ENCODE measurements around the gene ZFPL1.
A peak's percentile ranks its signal among the peaks of the same experiment; 100 is the strongest.
"Not testable (repeated sequence)": the region's sequence is repeated elsewhere in the genome, so short reads cannot be mapped to it uniquely, and the experiment has no call there.

Gene ZFPL1

DNA sequence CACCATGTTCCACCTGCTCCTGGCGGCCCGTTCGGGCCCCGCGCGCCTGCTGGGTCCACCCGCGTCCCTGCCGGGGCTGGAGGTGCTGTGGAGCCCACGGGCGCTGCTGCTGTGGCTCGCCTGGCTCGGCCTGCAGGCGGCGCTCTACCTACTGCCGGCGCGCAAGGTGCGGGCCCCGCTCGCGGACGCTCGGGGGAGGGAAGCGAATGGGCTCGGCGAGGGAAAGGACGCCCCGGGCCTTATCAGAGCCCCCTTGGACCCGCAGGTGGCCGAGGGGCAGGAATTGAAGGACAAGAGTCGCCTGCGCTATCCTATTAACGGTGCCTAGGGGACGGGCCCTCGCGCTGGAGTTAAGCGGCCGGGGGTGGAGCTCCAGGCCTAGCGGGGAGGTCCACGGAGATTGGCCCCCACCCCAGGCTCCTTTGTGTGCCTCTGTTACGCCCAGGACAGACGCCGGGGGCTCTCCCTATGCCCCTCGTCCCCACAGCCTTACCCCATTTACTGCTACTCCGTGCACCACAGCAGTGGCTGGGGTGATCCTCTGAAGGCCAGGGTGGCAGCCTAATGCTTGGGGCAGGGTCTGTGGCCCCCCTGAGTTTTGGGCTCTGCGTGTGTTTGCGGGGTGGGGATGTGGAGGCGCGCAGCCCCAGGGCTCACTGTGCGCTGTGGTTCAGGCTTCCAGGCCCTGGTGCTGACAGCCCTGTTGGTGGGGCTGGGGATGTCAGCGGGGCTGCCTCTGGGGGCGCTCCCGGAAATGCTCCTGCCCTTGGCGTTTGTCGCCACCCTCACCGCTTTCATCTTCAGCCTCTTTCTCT lies 28.7 kb downstream of the ZFPL1 start:
- peaks cover 58% of the 10 kb centered on the region for H3K4me1 Mint-ChIP-seq (ENCODE audit: low read depth)
- no peaks in the 10 kb centered on the region for H3K9me3 Mint-ChIP-seq
- peak overlapping the region; percentile 83 for H3K27ac Mint-ChIP-seq
- H3K27me3 Mint-ChIP-seq: no peaks in the 10 kb centered on the region
- peaks cover 20% of the 10 kb centered on the region for H3K36me3 Mint-ChIP-seq (ENCODE audit: low read depth)
- peak overlapping the region; percentile 84 for H3K4me3 Mint-ChIP-seq

DNA sequence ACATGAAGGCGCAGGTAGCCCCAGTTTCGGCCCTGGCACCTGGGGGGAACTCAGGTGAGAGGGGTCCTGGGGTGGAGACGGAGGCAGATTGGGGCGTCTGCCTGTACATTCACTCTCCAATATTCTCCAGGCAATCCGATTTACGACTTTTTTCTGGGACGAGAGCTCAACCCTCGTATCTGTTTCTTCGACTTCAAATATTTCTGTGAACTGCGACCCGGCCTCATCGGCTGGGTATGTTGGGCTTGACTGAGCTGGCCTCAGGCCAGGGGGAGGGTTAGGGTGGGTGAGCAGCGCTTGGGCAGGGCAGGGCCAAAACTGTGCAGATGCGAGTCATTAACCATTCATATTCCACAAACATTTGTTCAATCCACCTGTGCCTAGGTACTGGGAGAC lies 29.3 kb downstream of the ZFPL1 start:
- Mint-ChIP-seq H3K9me3 (no peaks in the 10 kb centered on the region), H3K4me3 (peak overlapping the region; percentile 84), H3K27ac (peak overlapping the region; percentile 83), H3K27me3 (no peaks in the 10 kb centered on the region), H3K4me1 (ENCODE audit: low read depth) (peaks cover 63% of the 10 kb centered on the region), H3K36me3 (ENCODE audit: low read depth) (peaks cover 26% of the 10 kb centered on the region)

GRCh38 chr11:65113839-65114238 lies 29.8 kb downstream of the ZFPL1 start:
- Mint-ChIP-seq H3K27ac (peak overlapping the region; percentile 83), H3K36me3 (ENCODE audit: low read depth) (peaks cover 31% of the 10 kb centered on the region), H3K9me3 (no peaks in the 10 kb centered on the region), H3K4me1 (ENCODE audit: low read depth) (peaks cover 68% of the 10 kb centered on the region), H3K27me3 (no peaks in the 10 kb centered on the region), H3K4me3 (peak overlapping the region; percentile 84)

- no peaks in the 10 kb centered on the region for H3K27me3 Mint-ChIP-seq
- H3K4me1 Mint-ChIP-seq (ENCODE audit: low read depth): peaks cover 72% of the 10 kb centered on the region
- no peaks in the 10 kb centered on the region for H3K9me3 Mint-ChIP-seq
- H3K27ac Mint-ChIP-seq: peak overlapping the region; percentile 63
- H3K36me3 Mint-ChIP-seq (ENCODE audit: low read depth): peaks cover 36% of the 10 kb centered on the region
- no peak overlapping the region for H3K4me3 Mint-ChIP-seq
These were observed 30.6 kb downstream of the ZFPL1 start for GRCh38 chr11:65114538-65115171.

GRCh38 chr11:65115361-65116082 lies 31.5 kb downstream of the ZFPL1 start:
- Mint-ChIP-seq H3K4me1 (ENCODE audit: low read depth) (peaks cover 76% of the 10 kb centered on the region), H3K27ac (peak overlapping the region; percentile 97), H3K4me3 (peak overlapping the region; percentile 91), H3K36me3 (ENCODE audit: low read depth) (peaks cover 45% of the 10 kb centered on the region), H3K9me3 (no peaks in the 10 kb centered on the region), H3K27me3 (no peaks in the 10 kb centered on the region)

- Mint-ChIP-seq H3K36me3 (ENCODE audit: low read depth) (peaks cover 56% of the 10 kb centered on the region), H3K4me1 (ENCODE audit: low read depth) (peaks cover 75% of the 10 kb centered on the region), H3K4me3 (peak overlapping the region; percentile 91), H3K27me3 (no peaks in the 10 kb centered on the region), H3K9me3 (no peaks in the 10 kb centered on the region), H3K27ac (peak overlapping the region; percentile 97)
These were observed 32.6 kb downstream of the ZFPL1 start for GRCh38 chr11:65116370-65117205.

GRCh38 chr11:65117206-65118096 lies 33.4 kb downstream of the ZFPL1 start, which contains the start of gene ZNHIT2:
Gene ZNHIT2, minus strand, starts transcription at chr11:65117701. Its CDS starts 48 bp downstream, at chr11:65117653.
- Mint-ChIP-seq H3K36me3 (ENCODE audit: low read depth) (peaks cover 64% of the 10 kb centered on the region), H3K27me3 (no peaks in the 10 kb centered on the region), H3K27ac (peak within 1 kb of the TSS; percentile 97), H3K9me3 (no peaks in the 10 kb centered on the region), H3K4me3 (peak within 1 kb of the TSS; percentile 100), H3K4me1 (ENCODE audit: low read depth) (peaks cover 75% of the 10 kb centered on the region)

DNA sequence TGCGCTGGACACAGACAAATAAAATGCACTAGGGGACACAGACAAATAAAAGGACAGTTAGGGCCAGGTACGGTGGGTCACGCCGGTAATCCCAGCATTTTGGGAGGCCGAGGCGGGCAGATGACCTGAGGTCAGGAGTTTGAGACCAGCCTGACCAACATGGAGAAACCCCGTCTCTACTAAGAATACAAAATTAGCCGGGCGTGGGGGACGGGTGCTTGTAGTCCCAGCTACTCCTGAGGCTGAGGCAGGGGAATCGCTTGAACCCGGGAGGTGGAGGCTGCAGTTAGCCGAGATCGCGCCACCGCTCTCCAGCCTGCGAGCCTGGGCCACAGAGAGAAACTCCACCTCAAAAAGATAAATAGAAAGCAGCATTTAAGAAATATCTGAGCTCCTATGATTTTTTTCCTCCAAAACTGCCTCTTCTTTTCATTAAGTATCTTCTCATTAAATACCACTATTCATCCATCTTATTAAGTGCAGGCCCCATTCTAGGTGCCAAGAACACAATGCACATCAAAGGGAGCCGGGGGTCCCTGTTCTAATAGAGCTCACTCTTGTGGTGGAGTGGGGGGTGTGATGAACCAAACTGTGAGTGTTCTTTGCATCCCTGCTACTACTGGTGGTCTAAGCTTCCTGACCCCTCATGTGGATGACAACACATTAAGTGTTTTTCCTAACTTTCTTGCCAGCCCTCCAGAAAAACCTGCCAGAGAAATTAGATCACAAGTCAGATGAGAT lies 34.2 kb downstream of the ZFPL1 start:
- H3K27me3 Mint-ChIP-seq: no peaks in the 10 kb centered on the region
- H3K4me3 Mint-ChIP-seq: peak overlapping the region; percentile 100
- H3K4me1 Mint-ChIP-seq (ENCODE audit: low read depth): peaks cover 76% of the 10 kb centered on the region
- no peaks in the 10 kb centered on the region for H3K9me3 Mint-ChIP-seq
- peaks cover 64% of the 10 kb centered on the region for H3K36me3 Mint-ChIP-seq (ENCODE audit: low read depth)
- peak overlapping the region; percentile 91 for H3K27ac Mint-ChIP-seq

DNA sequence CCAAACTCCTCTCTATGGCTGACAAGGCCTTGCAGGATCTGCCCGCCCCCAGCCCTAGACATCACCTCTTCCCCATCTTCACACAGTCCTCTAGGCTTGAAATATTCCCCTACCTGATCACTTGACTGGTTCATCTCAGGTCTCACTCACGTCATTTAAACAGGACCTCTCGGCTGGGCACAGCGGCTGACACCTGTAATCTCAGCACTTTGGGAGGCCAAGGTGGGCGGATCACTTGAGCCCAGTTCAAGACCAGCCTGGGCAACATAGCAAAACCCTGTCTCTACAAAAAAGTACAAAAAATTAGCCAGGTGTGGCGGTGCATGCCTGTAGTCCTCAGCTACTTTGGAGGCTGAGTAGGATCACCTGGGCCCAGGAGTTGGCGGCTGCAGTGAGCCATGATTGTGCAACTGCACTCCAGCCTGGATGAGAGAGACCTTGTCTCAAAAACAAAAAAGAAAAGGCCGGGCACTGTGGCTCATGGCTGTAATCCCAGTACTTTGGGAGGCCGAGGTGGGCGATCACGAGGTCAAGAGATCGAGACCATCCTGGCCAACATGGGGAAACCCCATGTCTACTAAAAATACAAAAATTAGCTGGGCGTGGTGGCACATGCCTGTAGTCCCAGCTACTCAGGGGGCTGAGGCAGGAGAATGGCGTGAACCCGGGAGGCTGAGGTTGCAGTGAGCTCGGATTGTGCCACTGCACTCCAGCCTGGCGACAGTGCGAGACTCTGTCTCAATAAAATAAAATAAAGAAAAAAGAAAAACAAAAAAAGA lies 35.1 kb downstream of the ZFPL1 start:
- H3K27ac Mint-ChIP-seq: peak overlapping the region; percentile 97
- not testable (repeated sequence) for H3K27me3 Mint-ChIP-seq, H3K9me3 Mint-ChIP-seq
- peaks cover 75% of the 10 kb centered on the region for H3K4me1 Mint-ChIP-seq (ENCODE audit: low read depth)
- H3K4me3 Mint-ChIP-seq: peak overlapping the region; percentile 100
- H3K36me3 Mint-ChIP-seq (ENCODE audit: low read depth): peaks cover 66% of the 10 kb centered on the region

DNA sequence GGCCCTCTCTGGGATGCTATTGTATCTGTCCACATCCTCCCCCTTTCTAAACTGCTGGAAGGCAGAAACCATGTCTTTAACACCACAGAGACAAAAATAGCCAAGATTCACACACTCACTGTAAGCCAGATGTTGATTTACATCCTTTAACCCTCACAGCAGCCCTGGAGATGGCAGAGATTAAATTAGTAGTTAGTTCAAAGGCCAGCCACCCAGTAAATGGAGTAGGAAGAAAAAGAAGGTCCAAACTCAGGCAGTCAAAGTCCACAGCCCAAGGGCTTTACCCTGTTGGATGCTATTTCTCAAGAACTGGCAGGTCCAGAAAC lies 35.6 kb downstream of the ZFPL1 start:
- peaks cover 77% of the 10 kb centered on the region for H3K4me1 Mint-ChIP-seq (ENCODE audit: low read depth)
- H3K27me3 Mint-ChIP-seq: no peaks in the 10 kb centered on the region
- H3K27ac Mint-ChIP-seq: peak overlapping the region; percentile 97
- no peaks in the 10 kb centered on the region for H3K9me3 Mint-ChIP-seq
- peak overlapping the region; percentile 100 for H3K4me3 Mint-ChIP-seq
- peaks cover 71% of the 10 kb centered on the region for H3K36me3 Mint-ChIP-seq (ENCODE audit: low read depth)

- Mint-ChIP-seq H3K4me3 (peak overlapping the region; percentile 100), H3K27ac (peak overlapping the region; percentile 97), H3K9me3 (no peaks in the 10 kb centered on the region), H3K4me1 (ENCODE audit: low read depth) (peaks cover 71% of the 10 kb centered on the region), H3K36me3 (ENCODE audit: low read depth) (peaks cover 70% of the 10 kb centered on the region), H3K27me3 (no peaks in the 10 kb centered on the region)
These were observed 36.8 kb downstream of the ZFPL1 start for GRCh38 chr11:65120831-65121230.

GRCh38 chr11:65121447-65121864 lies 37.4 kb downstream of the ZFPL1 start:
- Mint-ChIP-seq H3K27ac (peak overlapping the region; percentile 97), H3K9me3 (no peaks in the 10 kb centered on the region), H3K4me3 (peak overlapping the region; percentile 100), H3K27me3 (no peaks in the 10 kb centered on the region), H3K4me1 (ENCODE audit: low read depth) (peaks cover 65% of the 10 kb centered on the region), H3K36me3 (ENCODE audit: low read depth) (peaks cover 67% of the 10 kb centered on the region)
